A549 (cell line): Measurements from ENCODE around the gene OBSCN. TPM values are rescaled to one million over a fixed set of nuclear protein-coding genes. Genes with fewer than 3 reads are reported as not detected.

Experiments
- ATAC-seq, 2 experiments: fragments of 200-7000 bp in 1 of 2; fragments of >200 bp in 1 of 2; cut with Nextera tagmentation in 1 of 2; cut with Tn5 transposase in 1 of 2; 3 replicates each; pipeline versions ENCODE4 v1.8.0 to v1.9.1; 2018 to 2020; ENCODE audit warnings: mild to moderate bottlenecking in 1 of 2, moderate library complexity in 1 of 2
- CTCF ChIA-PET: fragments of 300-600 bp; sonication (Branson Sonifier 250); formaldehyde crosslinking; extraction: SDS; loops from one replicate; lab custom pipeline; 2021; ENCODE audit warnings: antibody characterized with exemption, inconsistent platforms; lab: Yijun Ruan, JAX
- POLR2A ChIA-PET: fragments of 350-600 bp; formaldehyde crosslinking; extraction: SDS; loops from one replicate; lab custom pipeline; 2021; ENCODE audit warnings: antibody characterized with exemption, inconsistent platforms; lab: Yijun Ruan, JAX
- DNase-seq, 2 experiments: peaks; one replicate each; pipeline versions ENCODE4 v3.0.0 to v3.0.0-alpha.2; 2011 to 2016; ENCODE audit warnings: low read depth in 1 of 2, low spot score in 1 of 2
- FAIRE-seq: peaks from 2 replicates; lab custom pipeline; 2011; peaks lifted over from hg19 to GRCh38; lab: Jason Lieb, UNC
- H3K27ac ChIP-seq, 2 experiments: fragments of >200 bp; sonication (Bioruptor Twin); formaldehyde crosslinking; 3 replicates each; pipeline ENCODE4 v1.5.1; 2016 to 2017
- H3K4me1 ChIP-seq: fragments of >200 bp; sonication (Bioruptor Twin); formaldehyde crosslinking; 3 replicates; pipeline ENCODE4 v1.6.1; 2016
- H3K4me2 ChIP-seq: fragments of >200 bp; sonication (Bioruptor Twin); formaldehyde crosslinking; 3 replicates; pipeline ENCODE4 v1.6.1; 2016
- H3K4me3 ChIP-seq: fragments of >200 bp; sonication (Bioruptor Twin); formaldehyde crosslinking; 3 replicates; pipeline ENCODE4 v1.5.1; 2016
- H3K9me3 ChIP-seq: fragments of >200 bp; sonication (Bioruptor Twin); formaldehyde crosslinking; 3 replicates; pipeline ENCODE4 v1.6.1; 2016
- BCL3 ChIP-seq: fragments of >200 bp; sonication (Bioruptor Twin); formaldehyde crosslinking; IDR thresholded peaks from 3 replicates; pipeline ENCODE4 v1.6.1; 2016
- CBX8 ChIP-seq: fragments of 200-600 bp; sonication (generic); IDR thresholded peaks from 2 replicates; pipeline ENCODE4 v1.6.1; 2016
- CHD2 ChIP-seq: fragments of 150-350 bp; IDR thresholded peaks from 2 replicates; pipeline ENCODE4 v1.6.1; 2014; ENCODE audit warnings: low read length; ENCODE audit not compliant: partially characterized antibody
- FOSB ChIP-seq: fragments of 250-450 bp; sonication (Bioruptor Pico); IDR thresholded peaks from 2 replicates; pipeline ENCODE4 v1.5.0; 2020; ENCODE audit warnings: mild to moderate bottlenecking, moderate library complexity
- FOSL2 ChIP-seq, 2 experiments: fragments of 450-650 bp in 1 of 2; fragments of >200 bp in 1 of 2; sonication (Bioruptor Twin) in 1 of 2; formaldehyde crosslinking; IDR thresholded peaks; 2 replicates each; pipeline versions ENCODE4 v1.5.0 to v1.6.1; 2016 to 2020; ENCODE audit warnings: mild to moderate bottlenecking in 1 of 2, moderate library complexity in 1 of 2
- FOXS1 ChIP-seq: fragments of 250-450 bp; sonication (Bioruptor Pico); IDR thresholded peaks from 2 replicates; pipeline ENCODE4 v1.5.0; 2020; ENCODE audit warnings: mild to moderate bottlenecking, moderate library complexity
- HEYL ChIP-seq: fragments of 250-450 bp; sonication (Bioruptor Pico); IDR thresholded peaks from 2 replicates; pipeline ENCODE4 v1.8.0; 2021; ENCODE audit warnings: mild to moderate bottlenecking, moderate library complexity
- JUN ChIP-seq, 2 experiments: fragments of >200 bp; sonication (Bioruptor Twin); formaldehyde crosslinking; IDR thresholded peaks; 2 replicates in 1 of 2; 3 replicates in 1 of 2; pipeline ENCODE4 v1.6.1; 2016 to 2017
- MYC ChIP-seq: IDR thresholded peaks from 2 replicates; pipeline ENCODE4 v1.6.1; 2012; ENCODE audit warnings: mild to moderate bottlenecking, inconsistent platforms, low read length, improper control_type of control experiment, borderline replicate concordance
- NR3C1 ChIP-seq: fragments of >200 bp; sonication (Bioruptor Twin); formaldehyde crosslinking; IDR thresholded peaks from 3 replicates; pipeline ENCODE4 v1.6.1; 2017
- POLR2A ChIP-seq: IDR thresholded peaks from 2 replicates; pipeline ENCODE4 v1.6.1; 2012; ENCODE audit warnings: mild to moderate bottlenecking, low read length
- RNF2 ChIP-seq: fragments of 200-600 bp; sonication (generic); IDR thresholded peaks from 2 replicates; pipeline ENCODE4 v1.6.1; 2016; ENCODE audit warnings: low read depth, mild to moderate bottlenecking, antibody characterized with exemption, moderate library complexity, borderline replicate concordance
- SREBF2 ChIP-seq: fragments of 450-650 bp; IDR thresholded peaks from 2 replicates; pipeline ENCODE4 v1.6.1; 2014; ENCODE audit warnings: mild to moderate bottlenecking, moderate library complexity
- TFCP2L1 ChIP-seq: fragments of 250-450 bp; sonication (Bioruptor Pico); IDR thresholded peaks from 2 replicates; pipeline ENCODE4 v1.5.0; 2021; ENCODE audit warnings: mild to moderate bottlenecking
- TP53 ChIP-seq: fragments of 250-450 bp; sonication (Bioruptor Pico); IDR thresholded peaks from 2 replicates; pipeline ENCODE4 v1.5.0; 2021; ENCODE audit warnings: mild to moderate bottlenecking, moderate library complexity
- ZC3H11A ChIP-seq: fragments of 450-650 bp; IDR thresholded peaks from 2 replicates; pipeline ENCODE4 v1.6.1; 2014; ENCODE audit warnings: antibody characterized with exemption, mild to moderate bottlenecking
- ZNF302 ChIP-seq: fragments of 250-450 bp; sonication (Bioruptor Pico); IDR thresholded peaks from 2 replicates; pipeline ENCODE4 v1.9.0; 2021; ENCODE audit warnings: inconsistent platforms, mild to moderate bottlenecking, moderate library complexity
- WGBS: methylation state at CpG from one replicate; pipeline ENCODE4 v1.1.6; 2017; ENCODE audit errors: missing lambda C conversion rate; 5-methylcytosine and 5-hydroxymethylcytosine counted together
- polyA plus RNA-seq, 4 experiments: library from polyadenylated mRNA; depleted of rRNA in 3 of 4; stranded (reverse); fragments of >200 nt; fragmentation: RNase III in 1 of 4; extraction: RNeasy Plus Mini Kit Qiagen cat#74134 plus additional on column Dnase treatment in 1 of 4; gene quantifications; 2 replicates in 3 of 4; 3 replicates in 1 of 4; pipeline ENCODE4 v1.2.3, GENCODE V29; 2011 to 2017
- TF ChIP-seq, protein P1 (sequence below): fragments of 450-650 bp; IDR thresholded peaks from 2 replicates; pipeline ENCODE4 v1.6.1; 2014; ENCODE audit warnings: antibody characterized with exemption

Gene OBSCN
- polyA plus RNA-seq, 2 of the 4 experiments (the other 2 are of a cell fraction) = 3.1 to 6.8 TPM

- CTCF ChIA-PET = no interaction called here
- POLR2A ChIA-PET = no interaction called here
- 97% methylated on average over 24 of the region's 49 CpGs for WGBS
- no peaks in the 10 kb centered on the region for H3K4me1 ChIP-seq
- H3K9me3 ChIP-seq = no peaks in the 10 kb centered on the region
- DNase-seq = no peak
- no peak overlapping the region for H3K4me3 ChIP-seq
- FAIRE-seq = no peak
- no peak overlapping the region for H3K4me2 ChIP-seq
- TF ChIP-seq NR3C1 = no peak
- TF ChIP-seq, all 56 proteins: peak for 0
- ATAC-seq = no peak
- H3K27ac ChIP-seq = no peak overlapping the region
Observed at GRCh38 chr1:228276174-228276831, 68.5 kb downstream of the OBSCN start.

GRCh38 chr1:228276901-228277490 lies 69.2 kb downstream of the OBSCN start:
- no peak for FAIRE-seq
- H3K4me3 ChIP-seq = no peak overlapping the region
- no peaks in the 10 kb centered on the region for H3K4me1 ChIP-seq
- CTCF ChIA-PET = no interaction called here
- H3K4me2 ChIP-seq = no peak overlapping the region
- H3K9me3 ChIP-seq = no peaks in the 10 kb centered on the region
- 94% methylated on average over 25 of the region's 25 CpGs for WGBS
- no peak overlapping the region for H3K27ac ChIP-seq
- POLR2A ChIA-PET = no interaction called here
- ATAC-seq = no peak
- TF ChIP-seq ZC3H11A (no peak), JUN (IDR thresholded peaks at IDR 0.05) (no peak), BCL3 (no peak), CBX8 (no peak), TFCP2L1 (CRISPR knock-in tag) (no peak), MYC (no peak), POLR2A (no peak), SREBF2 (no peak), FOSB (no peak), FOXS1 (CRISPR knock-in tag) (no peak), TP53 (CRISPR knock-in tag) (no peak), HEYL (no peak), FOSL2 (IDR thresholded peaks at IDR 0.05) (no peak), FOSL2 (CRISPR knock-in tag; IDR thresholded peaks at IDR 0.05) (no peak), CHD2 (no peak)
- TF ChIP-seq, protein P1, sequence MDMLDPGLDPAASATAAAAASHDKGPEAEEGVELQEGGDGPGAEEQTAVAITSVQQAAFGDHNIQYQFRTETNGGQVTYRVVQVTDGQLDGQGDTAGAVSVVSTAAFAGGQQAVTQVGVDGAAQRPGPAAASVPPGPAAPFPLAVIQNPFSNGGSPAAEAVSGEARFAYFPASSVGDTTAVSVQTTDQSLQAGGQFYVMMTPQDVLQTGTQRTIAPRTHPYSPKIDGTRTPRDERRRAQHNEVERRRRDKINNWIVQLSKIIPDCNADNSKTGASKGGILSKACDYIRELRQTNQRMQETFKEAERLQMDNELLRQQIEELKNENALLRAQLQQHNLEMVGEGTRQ = no peak
- no peak for DNase-seq

DNA sequence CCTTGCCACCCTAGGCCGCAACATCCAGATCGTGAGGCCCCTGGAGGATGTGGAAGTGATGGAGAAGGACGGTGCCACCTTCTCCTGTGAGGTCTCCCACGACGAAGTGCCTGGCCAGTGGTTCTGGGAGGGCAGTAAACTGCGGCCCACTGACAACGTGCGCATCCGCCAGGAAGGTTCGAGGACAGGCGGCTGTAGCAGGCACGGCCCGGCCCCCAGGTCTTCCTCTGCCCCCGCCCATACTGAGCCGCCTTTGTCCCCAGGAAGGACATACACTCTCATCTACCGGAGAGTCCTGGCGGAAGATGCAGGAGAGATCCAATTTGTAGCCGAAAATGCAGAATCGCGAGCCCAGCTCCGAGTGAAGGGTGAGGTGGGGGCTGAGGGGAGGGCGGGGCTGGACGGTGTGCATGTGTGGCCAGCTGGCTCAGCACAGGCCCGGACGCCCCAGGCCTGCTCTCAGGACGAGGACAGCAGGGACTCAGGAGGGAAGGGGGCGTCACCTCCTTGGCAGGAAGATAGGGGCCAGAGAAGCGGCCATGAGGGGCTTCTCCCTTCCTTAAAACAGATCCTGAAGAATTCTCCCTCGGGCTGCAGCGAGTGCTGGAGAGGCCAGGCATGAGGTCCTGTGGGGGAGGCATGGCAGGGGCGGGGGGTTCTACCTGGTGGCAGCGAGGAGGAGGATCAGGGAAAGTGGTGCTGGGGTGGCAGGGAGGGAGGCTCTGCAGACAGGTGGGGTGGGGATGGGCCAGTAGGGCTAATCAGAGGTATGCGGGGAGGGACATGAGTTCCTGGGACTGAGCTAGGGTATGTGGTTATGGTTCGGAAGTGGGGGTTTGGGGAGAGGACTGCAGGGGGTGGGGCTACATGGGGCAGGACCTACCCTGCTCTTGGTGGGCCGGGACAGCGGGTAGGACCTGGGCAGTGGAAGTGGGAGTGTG lies 69.9 kb downstream of the OBSCN start:
- WGBS = 92% methylated on average over 28 of the region's 36 CpGs
- Histone ChIP-seq H3K4me1 (no peaks in the 10 kb centered on the region), H3K27ac (no peak overlapping the region), H3K4me2 (no peak overlapping the region), H3K9me3 (no peaks in the 10 kb centered on the region), H3K4me3 (no peak overlapping the region)
- no peak for ATAC-seq
- no peak for DNase-seq
- ChIA-PET CTCF (no interaction called here), POLR2A (no interaction called here)
- TF ChIP-seq RNF2 (no peak), ZNF302 (CRISPR knock-in tag) (no peak)
- no peak for FAIRE-seq
